PFSK-1 (cell line): ENCODE results near the gene ZC3H13.

ENCODE experiments used
- FOXP2 ChIP-seq: optimal IDR thresholded peaks from 2 replicates; pipeline ENCODE3; 2011; ENCODE audit warnings: borderline replicate concordance, control low read depth, inconsistent platforms; ENCODE audit not compliant: insufficient read depth; ENCODE audit errors: extremely low read length, extremely low read depth
- POLR2AphosphoS5 ChIP-seq: IDR thresholded peaks from 2 replicates; pipeline ENCODE4 v1.6.1; 2012; ENCODE audit warnings: low read depth, mild to moderate bottlenecking, control low read depth, low read length, moderate library complexity
- SIN3A ChIP-seq: IDR thresholded peaks from 2 replicates; pipeline ENCODE4 v1.6.1; 2012; ENCODE audit warnings: mild to moderate bottlenecking, low read length, moderate library complexity, borderline replicate concordance; ENCODE audit not compliant: insufficient read depth
- TAF1 ChIP-seq: IDR thresholded peaks from 2 replicates; pipeline ENCODE4 v1.6.1; 2012; ENCODE audit warnings: low read length, control low read depth, borderline replicate concordance; ENCODE audit not compliant: insufficient read depth
- TF ChIP-seq, protein P1 (sequence below), 2 experiments: IDR thresholded peaks; 2 replicates each; pipeline versions ENCODE4 v1.6.1 to v1.8.0; 2011 to 2012; ENCODE audit warnings: low read depth in 2 of 2, low read length in 2 of 2, control low read depth in 1 of 2, inconsistent platforms in 1 of 2, mild to moderate bottlenecking in 1 of 2, moderate library complexity in 1 of 2; ENCODE audit not compliant: insufficient read depth in 1 of 2

ZC3H13 gene

DNA sequence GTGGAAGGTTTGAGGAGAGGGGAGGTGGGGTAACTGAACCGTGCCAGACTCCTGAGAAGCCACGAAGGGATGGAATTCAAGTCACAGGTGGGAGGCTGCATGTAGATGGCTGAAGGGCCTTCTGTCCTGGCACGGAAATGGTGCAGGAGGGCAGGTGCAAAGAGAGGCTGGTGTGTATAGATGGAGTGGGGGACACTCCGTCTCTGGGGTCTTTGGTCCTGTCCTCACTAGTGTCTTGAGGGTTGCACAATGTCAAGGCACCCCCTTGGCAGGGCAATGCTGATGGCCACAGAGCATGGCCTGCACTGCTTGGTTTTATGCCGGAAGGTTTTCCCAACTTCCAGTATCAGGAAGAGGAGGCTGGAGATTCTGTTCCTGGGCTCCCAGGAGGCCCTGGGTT lies 118.3 kb downstream of the ZC3H13 start:
- TF ChIP-seq POLR2AphosphoS5: no peak
- no peak for TF ChIP-seq TAF1
- no peak for TF ChIP-seq SIN3A
- TF ChIP-seq, protein P1, sequence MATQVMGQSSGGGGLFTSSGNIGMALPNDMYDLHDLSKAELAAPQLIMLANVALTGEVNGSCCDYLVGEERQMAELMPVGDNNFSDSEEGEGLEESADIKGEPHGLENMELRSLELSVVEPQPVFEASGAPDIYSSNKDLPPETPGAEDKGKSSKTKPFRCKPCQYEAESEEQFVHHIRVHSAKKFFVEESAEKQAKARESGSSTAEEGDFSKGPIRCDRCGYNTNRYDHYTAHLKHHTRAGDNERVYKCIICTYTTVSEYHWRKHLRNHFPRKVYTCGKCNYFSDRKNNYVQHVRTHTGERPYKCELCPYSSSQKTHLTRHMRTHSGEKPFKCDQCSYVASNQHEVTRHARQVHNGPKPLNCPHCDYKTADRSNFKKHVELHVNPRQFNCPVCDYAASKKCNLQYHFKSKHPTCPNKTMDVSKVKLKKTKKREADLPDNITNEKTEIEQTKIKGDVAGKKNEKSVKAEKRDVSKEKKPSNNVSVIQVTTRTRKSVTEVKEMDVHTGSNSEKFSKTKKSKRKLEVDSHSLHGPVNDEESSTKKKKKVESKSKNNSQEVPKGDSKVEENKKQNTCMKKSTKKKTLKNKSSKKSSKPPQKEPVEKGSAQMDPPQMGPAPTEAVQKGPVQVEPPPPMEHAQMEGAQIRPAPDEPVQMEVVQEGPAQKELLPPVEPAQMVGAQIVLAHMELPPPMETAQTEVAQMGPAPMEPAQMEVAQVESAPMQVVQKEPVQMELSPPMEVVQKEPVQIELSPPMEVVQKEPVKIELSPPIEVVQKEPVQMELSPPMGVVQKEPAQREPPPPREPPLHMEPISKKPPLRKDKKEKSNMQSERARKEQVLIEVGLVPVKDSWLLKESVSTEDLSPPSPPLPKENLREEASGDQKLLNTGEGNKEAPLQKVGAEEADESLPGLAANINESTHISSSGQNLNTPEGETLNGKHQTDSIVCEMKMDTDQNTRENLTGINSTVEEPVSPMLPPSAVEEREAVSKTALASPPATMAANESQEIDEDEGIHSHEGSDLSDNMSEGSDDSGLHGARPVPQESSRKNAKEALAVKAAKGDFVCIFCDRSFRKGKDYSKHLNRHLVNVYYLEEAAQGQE (IDR thresholded peaks at IDR 0.05; ENCODE audit: insufficient read depth in 1 of 2, low read depth in 2 of 2, low read length in 2 of 2): no peak
- TF ChIP-seq FOXP2: no peak

DNA sequence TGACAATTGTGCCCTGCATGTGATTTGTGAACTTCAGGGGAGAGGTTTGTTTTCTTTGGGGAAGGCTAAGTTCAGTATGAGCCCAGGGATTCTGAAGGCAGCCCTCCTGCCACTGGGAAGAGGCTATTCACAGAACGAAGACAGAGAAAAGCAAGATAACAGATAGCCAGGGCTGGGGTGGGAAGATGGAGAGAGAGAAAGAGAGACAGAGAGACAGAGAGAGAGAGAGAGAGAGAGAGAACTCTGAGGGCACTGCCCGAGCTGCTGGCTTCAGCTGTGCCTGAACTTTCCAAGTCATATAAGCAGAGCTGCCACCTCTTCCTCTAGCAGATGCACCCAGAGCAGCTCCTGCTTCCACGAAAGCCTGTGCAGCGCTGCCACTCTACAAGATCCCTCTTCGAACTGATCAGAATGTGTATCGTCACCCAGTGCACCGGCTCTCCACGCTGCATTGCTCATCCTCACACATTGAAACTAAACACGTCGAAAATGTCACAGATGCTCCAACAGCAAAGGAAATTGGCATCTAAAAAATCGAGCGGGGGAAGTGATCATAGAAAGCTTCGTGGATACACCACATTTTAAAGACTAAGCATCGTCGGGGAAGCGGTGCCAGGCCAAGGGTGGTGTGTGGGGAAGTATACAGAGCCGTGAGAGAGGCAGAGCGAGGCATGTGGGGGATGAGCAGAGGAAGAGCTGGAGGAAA lies 119.2 kb downstream of the ZC3H13 start:
- TF ChIP-seq, protein P1 (IDR thresholded peaks at IDR 0.05; ENCODE audit: insufficient read depth in 1 of 2, low read depth in 2 of 2, low read length in 2 of 2): no peak
- TF ChIP-seq TAF1 (no peak), SIN3A (no peak), FOXP2 (no peak), POLR2AphosphoS5 (no peak)

DNA sequence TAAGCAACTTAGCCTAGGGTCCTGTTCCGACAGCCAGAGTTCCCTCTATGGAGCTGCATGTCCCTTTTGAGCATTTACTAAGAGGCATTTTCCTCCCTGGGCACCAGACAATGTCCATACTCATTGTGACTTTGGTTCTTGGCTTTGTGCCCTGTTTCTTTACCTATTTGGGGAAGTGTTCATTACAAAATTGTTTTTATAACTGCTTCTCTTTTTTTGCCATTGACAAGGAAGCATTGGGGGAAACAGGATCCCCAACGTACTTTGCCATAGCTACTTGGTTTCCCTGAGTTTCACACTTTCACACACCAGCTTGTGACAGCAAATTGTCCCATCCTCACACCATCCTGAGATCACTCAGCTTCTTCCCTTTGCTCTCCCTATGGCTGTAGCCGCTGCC lies 119.9 kb downstream of the ZC3H13 start:
- TF ChIP-seq TAF1: no peak
- TF ChIP-seq SIN3A: no peak
- TF ChIP-seq POLR2AphosphoS5: no peak
- no peak for TF ChIP-seq FOXP2
- TF ChIP-seq, protein P1 (IDR thresholded peaks at IDR 0.05; ENCODE audit: insufficient read depth in 1 of 2, low read depth in 2 of 2, low read length in 2 of 2): no peak

DNA sequence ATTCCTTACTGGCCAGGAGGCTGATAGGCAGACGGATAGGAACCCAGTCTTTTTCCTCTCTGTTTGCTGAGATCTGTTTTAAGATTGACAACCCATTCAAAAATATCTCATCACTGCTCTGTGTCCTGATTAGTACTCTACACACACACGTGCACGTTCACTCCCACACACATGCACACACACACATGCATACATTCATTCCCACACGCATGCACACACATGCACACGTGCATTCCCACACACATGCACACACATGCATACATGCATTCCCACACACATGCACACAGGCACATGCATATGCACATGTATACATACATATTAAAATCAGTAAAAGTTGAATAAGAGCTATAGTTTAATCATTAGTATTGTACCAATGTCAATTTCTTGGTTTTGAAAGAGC lies 120.4 kb downstream of the ZC3H13 start:
- TF ChIP-seq TAF1: no peak
- no peak for TF ChIP-seq POLR2AphosphoS5
- TF ChIP-seq, protein P1 (IDR thresholded peaks at IDR 0.05; ENCODE audit: insufficient read depth in 1 of 2, low read depth in 2 of 2, low read length in 2 of 2): no peak
- TF ChIP-seq FOXP2: no peak
- no peak for TF ChIP-seq SIN3A
